Panc1 (cell line): Measurements from ENCODE around the gene PDE1C. TPM values are rescaled to one million over a fixed set of nuclear protein-coding genes. Genes with fewer than 3 reads are reported as not detected.
"Not testable (repeated sequence)": the region's sequence is repeated elsewhere in the genome, so short reads cannot be mapped to it uniquely, and the experiment has no call there.

Source experiments
- ATAC-seq: fragments of 200-7000 bp; cut with Tn5 transposase; 2 replicates; pipeline ENCODE4 v1.9.1; 2020; ENCODE audit warnings: mild to moderate bottlenecking, moderate library complexity
- BruUV-seq: library from RNA; stranded (reverse); fragments of 400-500 nt; replicated peaks from 2 replicates; lab custom pipeline; 2021; lab: Mats Ljungman, UMichigan
- CTCF ChIA-PET: fragments of 300-600 bp; sonication (Branson Sonifier 250); formaldehyde crosslinking; loops from one replicate; lab custom pipeline; 2022; ENCODE audit warnings: antibody characterized with exemption; lab: Charles Lee
- POLR2A ChIA-PET: fragments of 300-600 bp; sonication (Branson Sonifier 250); formaldehyde crosslinking; loops from one replicate; lab custom pipeline; 2022; ENCODE audit warnings: antibody characterized with exemption; lab: Charles Lee
- DNase-seq: peaks from one replicate; pipeline ENCODE4 v3.0.0-alpha.2; 2010; ENCODE audit warnings: low read depth, low spot score
- H3K27ac ChIP-seq: 2 replicates; pipeline ENCODE4 v1.5.1; 2011; ENCODE audit warnings: mild to moderate bottlenecking, low read length, inconsistent platforms
- H3K27me3 ChIP-seq: fragments of 200-500 bp; sonication (Bioruptor generic); 2 replicates; pipeline ENCODE4 v1.6.0; 2014; ENCODE audit warnings: low read length, inconsistent platforms; ENCODE audit not compliant: control insufficient read depth, insufficient read depth
- H3K36me3 ChIP-seq: fragments of 200-500 bp; sonication (Bioruptor generic); 2 replicates; pipeline ENCODE4 v1.5.1; 2014; ENCODE audit warnings: inconsistent platforms, mild to moderate bottlenecking, low read length, moderate library complexity; ENCODE audit not compliant: control insufficient read depth, insufficient read depth
- H3K4me1 ChIP-seq: 2 replicates; pipeline ENCODE4 v1.5.1; 2011; ENCODE audit warnings: inconsistent platforms, mild to moderate bottlenecking, low read length, moderate library complexity; ENCODE audit not compliant: control insufficient read depth, insufficient read depth
- H3K4me3 ChIP-seq, 2 experiments: 2 replicates each; pipeline ENCODE4 v1.5.1; 2011 to 2012; ENCODE audit warnings: low read depth in 2 of 2, low read length in 2 of 2, mild to moderate bottlenecking in 2 of 2, inconsistent platforms in 1 of 2, moderate library complexity in 1 of 2
- H3K9me3 ChIP-seq: fragments of 200-500 bp; sonication (Bioruptor generic); 2 replicates; pipeline ENCODE4 v1.5.1; 2014; ENCODE audit warnings: low read depth, mild to moderate bottlenecking, inconsistent platforms, low read length, moderate library complexity; ENCODE audit not compliant: control insufficient read depth, insufficient read depth
- POLR2AphosphoS5 ChIP-seq: IDR thresholded peaks from 2 replicates; pipeline ENCODE4 v1.6.1; 2012; ENCODE audit warnings: mild to moderate bottlenecking, low read depth, low read length, moderate library complexity
- SIN3A ChIP-seq: IDR thresholded peaks from 2 replicates; pipeline ENCODE4 v1.6.1; 2012; ENCODE audit warnings: low read depth, mild to moderate bottlenecking, low read length, moderate library complexity, borderline replicate concordance; ENCODE audit not compliant: insufficient read depth
- TCF7L2 ChIP-seq: IDR thresholded peaks from 2 replicates; pipeline ENCODE4 v1.6.1; 2011; ENCODE audit warnings: mild to moderate bottlenecking, low read depth, low read length, inconsistent platforms
- in situ Hi-C: cut with HindIII; loops from 2 replicates; pipeline ENCODE4 v1.10.0; 2016; ENCODE audit warnings: low sequenced_read_pairs, low pct_unique_long_range_greater_than_20kb
- intact Hi-C: fragments of 100-400 bp; cut with micrococcal nuclease; formaldehyde crosslinking; loops from one replicate; pipeline ENCODE4 v1.10.0; 2022; ENCODE audit not compliant: unreplicated experiment
- total RNA-seq: library from RNA; stranded (reverse); gene quantifications from one replicate; pipeline ENCODE4 v1.2.1, GENCODE V29; 2021; ENCODE audit not compliant: unreplicated experiment
- TF ChIP-seq, protein P1 (sequence below), 2 experiments: IDR thresholded peaks; 2 replicates each; pipeline ENCODE4 v1.6.1; 2011 to 2012; ENCODE audit warnings: low read depth in 2 of 2, control low read depth in 1 of 2, low read length in 1 of 2, mild to moderate bottlenecking in 1 of 2, moderate library complexity in 1 of 2; ENCODE audit not compliant: insufficient read depth in 1 of 2
- TF ChIP-seq, protein P2 (sequence below): fragments of 450-650 bp; IDR thresholded peaks from 2 replicates; pipeline ENCODE4 v1.5.1; 2017; ENCODE audit warnings: mild to moderate bottlenecking

Gene PDE1C
- total RNA-seq, 1 experiment from 2014 or later, result not detected

DNA sequence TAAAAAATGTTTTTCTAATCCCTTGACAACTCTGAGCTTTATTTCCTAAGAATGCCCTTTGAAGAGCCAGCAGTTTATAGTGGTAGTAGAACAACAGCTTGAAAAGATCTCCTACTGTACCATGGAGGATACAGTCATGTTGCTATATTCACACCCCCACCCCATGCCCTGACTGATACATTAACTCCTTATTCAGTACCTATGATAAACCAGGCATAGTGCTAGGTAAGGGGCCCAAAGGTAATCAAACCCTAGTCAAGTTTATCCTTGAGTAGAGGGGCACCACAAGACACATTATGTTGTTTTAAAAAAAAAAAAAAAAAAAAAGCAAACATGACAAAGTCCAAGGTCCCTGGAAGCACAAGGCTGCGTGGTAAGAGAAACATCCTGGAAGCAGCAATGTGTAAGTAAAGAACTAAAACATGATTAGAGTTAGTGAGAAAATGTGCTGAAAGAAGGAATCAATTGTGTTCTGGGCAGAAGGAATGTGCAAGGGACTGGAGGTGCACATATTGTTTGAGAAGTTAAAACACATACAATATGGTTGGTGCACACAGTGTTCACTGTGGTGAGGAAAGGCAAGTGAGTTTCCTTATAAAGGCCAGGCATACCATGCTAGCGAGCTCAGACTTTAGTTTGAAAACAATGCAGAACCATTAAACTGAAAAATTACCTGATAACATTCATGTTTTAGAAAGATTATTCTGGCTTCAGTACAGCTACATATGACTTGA lies 51.2 kb downstream of the PDE1C start:
- intact Hi-C loops (no loop called here), in situ Hi-C loops (no loop called here)
- H3K36me3 ChIP-seq, result no peaks in the 10 kb centered on the region
- H3K9me3 ChIP-seq, result no peaks in the 10 kb centered on the region
- no peak overlapping the region for H3K27ac ChIP-seq
- DNase-seq, result no peak
- ChIA-PET POLR2A (no interaction called here), CTCF (no interaction called here)
- H3K4me3 ChIP-seq, result no peak overlapping the region
- ATAC-seq, result no peak
- H3K27me3 ChIP-seq, result no peaks in the 10 kb centered on the region
- no peak for TF ChIP-seq TCF7L2
- TF ChIP-seq SIN3A, result no peak
- TF ChIP-seq, protein P1, sequence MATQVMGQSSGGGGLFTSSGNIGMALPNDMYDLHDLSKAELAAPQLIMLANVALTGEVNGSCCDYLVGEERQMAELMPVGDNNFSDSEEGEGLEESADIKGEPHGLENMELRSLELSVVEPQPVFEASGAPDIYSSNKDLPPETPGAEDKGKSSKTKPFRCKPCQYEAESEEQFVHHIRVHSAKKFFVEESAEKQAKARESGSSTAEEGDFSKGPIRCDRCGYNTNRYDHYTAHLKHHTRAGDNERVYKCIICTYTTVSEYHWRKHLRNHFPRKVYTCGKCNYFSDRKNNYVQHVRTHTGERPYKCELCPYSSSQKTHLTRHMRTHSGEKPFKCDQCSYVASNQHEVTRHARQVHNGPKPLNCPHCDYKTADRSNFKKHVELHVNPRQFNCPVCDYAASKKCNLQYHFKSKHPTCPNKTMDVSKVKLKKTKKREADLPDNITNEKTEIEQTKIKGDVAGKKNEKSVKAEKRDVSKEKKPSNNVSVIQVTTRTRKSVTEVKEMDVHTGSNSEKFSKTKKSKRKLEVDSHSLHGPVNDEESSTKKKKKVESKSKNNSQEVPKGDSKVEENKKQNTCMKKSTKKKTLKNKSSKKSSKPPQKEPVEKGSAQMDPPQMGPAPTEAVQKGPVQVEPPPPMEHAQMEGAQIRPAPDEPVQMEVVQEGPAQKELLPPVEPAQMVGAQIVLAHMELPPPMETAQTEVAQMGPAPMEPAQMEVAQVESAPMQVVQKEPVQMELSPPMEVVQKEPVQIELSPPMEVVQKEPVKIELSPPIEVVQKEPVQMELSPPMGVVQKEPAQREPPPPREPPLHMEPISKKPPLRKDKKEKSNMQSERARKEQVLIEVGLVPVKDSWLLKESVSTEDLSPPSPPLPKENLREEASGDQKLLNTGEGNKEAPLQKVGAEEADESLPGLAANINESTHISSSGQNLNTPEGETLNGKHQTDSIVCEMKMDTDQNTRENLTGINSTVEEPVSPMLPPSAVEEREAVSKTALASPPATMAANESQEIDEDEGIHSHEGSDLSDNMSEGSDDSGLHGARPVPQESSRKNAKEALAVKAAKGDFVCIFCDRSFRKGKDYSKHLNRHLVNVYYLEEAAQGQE (IDR thresholded peaks at IDR 0.05; ENCODE audit: insufficient read depth in 1 of 2, low read depth in 2 of 2, low read length in 1 of 2), result no peak
- H3K4me1 ChIP-seq, result no peaks in the 10 kb centered on the region
- no TSS peak for BruUV-seq

DNA sequence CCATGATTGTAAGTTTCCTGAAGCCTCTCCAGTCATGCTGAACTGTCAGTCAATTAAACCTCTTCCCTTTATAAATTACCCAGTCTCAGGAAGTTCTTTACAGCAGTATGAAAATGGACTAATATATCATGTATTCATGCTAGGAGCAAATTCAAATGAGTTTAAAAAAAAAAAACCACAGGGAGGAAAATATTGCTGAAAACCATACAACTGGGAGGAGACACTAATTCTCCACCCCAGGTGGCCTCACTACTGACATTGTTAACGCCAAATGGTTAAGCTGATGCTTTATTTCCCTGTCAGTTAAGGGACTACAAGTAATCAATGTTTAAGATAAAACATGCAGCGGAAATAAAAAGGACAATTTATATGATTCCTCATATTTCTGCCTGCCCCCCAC lies 55.1 kb downstream of the PDE1C start:
- in situ Hi-C loops, result no loop called here
- CTCF ChIA-PET, result no interaction called here

GRCh38 chr7:32013471-32013870 lies 56.7 kb downstream of the PDE1C start:
- ATAC-seq, in situ Hi-C loops, H3K36me3 ChIP-seq, intact Hi-C loops, BruUV-seq, H3K27ac ChIP-seq, H3K4me1 ChIP-seq, POLR2A ChIA-PET, CTCF ChIA-PET, DNase-seq, H3K27me3 ChIP-seq, H3K4me3 ChIP-seq, H3K9me3 ChIP-seq: not testable (repeated sequence)

More for the DNA sequence above, 55.1 kb downstream of the PDE1C start:
- POLR2A ChIA-PET, result no interaction called here
- H3K36me3 ChIP-seq, result no peaks in the 10 kb centered on the region
- no peaks in the 10 kb centered on the region for H3K4me1 ChIP-seq
- no peak overlapping the region for H3K4me3 ChIP-seq
- H3K27ac ChIP-seq, result no peak overlapping the region
- TF ChIP-seq SIN3A (no peak), POLR2AphosphoS5 (no peak), TCF7L2 (no peak)
- TF ChIP-seq, protein P2, sequence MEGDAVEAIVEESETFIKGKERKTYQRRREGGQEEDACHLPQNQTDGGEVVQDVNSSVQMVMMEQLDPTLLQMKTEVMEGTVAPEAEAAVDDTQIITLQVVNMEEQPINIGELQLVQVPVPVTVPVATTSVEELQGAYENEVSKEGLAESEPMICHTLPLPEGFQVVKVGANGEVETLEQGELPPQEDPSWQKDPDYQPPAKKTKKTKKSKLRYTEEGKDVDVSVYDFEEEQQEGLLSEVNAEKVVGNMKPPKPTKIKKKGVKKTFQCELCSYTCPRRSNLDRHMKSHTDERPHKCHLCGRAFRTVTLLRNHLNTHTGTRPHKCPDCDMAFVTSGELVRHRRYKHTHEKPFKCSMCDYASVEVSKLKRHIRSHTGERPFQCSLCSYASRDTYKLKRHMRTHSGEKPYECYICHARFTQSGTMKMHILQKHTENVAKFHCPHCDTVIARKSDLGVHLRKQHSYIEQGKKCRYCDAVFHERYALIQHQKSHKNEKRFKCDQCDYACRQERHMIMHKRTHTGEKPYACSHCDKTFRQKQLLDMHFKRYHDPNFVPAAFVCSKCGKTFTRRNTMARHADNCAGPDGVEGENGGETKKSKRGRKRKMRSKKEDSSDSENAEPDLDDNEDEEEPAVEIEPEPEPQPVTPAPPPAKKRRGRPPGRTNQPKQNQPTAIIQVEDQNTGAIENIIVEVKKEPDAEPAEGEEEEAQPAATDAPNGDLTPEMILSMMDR, result no peak
- TF ChIP-seq, protein P1 (IDR thresholded peaks at IDR 0.05; ENCODE audit: insufficient read depth in 1 of 2, low read depth in 2 of 2, low read length in 1 of 2), result no peak
- no TSS peak for BruUV-seq
- DNase-seq (no peak), ATAC-seq (no peak)
- H3K27me3 ChIP-seq, result no peaks in the 10 kb centered on the region
- intact Hi-C loops, result no loop called here
- H3K9me3 ChIP-seq, result no peaks in the 10 kb centered on the region
